Left renal cortex interstitium (tissue), 4 donors: Measurements from ENCODE around the gene NOP53. TPM values are rescaled to one million over a fixed set of nuclear protein-coding genes. Genes with fewer than 3 reads are reported as not detected.
"Not testable (repeated sequence)": the region's sequence is repeated elsewhere in the genome, so short reads cannot be mapped to it uniquely, and the experiment has no call there.

ENCODE experiments used
- DNase-seq, 4 donors: peaks; one replicate each; pipeline ENCODE4 v3.0.0-alpha.2; 2013; ENCODE audit warnings: low read depth in 4 of 4, low spot score in 2 of 4, missing footprints in 1 of 4
- polyA plus RNA-seq, 4 donors: library from polyadenylated mRNA; unstranded; fragments of 120-200 nt; gene quantifications; one replicate each; pipeline ENCODE4 v1.2.1, GENCODE V29; 2013; ENCODE audit not compliant: insufficient read length in 4 of 4

Gene NOP53
- polyA plus RNA-seq = 100 to 1,000 TPM; 346 to 525 (median 378) TPM

DNA sequence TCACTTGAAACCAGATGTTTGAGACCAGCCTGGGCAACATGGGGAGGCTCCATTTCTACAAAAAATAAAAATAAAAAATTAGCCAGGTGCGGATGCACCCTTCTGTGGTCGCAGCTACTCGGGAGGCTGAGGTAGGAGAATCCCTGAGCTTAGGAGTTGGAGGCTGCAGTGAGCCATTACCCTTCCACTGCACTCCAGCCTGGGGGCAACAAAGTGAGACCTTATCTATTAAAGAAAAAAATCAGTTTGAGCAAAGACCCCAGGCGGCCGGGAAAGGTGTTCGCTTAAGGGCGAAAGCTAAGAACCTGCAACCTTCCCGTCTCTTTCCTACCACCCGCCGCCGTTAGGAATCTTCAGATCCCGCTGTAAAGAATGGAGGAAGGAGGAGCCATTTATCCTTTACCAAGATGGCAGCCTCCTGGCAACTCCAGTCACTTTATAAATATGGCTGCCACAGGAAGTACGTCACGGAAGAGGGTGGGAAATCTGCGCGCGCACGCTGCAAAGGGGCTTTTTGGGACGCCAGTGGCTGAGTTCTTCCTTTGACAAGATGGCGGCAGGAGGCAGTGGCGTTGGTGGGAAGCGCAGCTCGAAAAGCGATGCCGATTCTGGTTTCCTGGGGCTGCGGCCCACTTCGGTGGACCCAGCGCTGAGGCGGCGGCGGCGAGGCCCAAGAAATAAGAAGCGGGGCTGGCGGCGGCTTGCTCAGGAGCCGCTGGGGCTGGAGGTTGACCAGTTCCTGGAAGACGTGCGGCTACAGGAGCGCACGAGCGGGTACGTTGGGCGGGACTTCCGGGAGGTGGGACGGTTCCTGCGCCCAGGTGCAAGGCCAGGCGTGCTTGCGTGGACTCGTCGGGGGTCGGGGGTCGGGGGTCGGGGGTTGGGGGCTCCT lies at the start of gene NOP53:
Gene NOP53 (plus strand): TSS at position 537 of the 892 bp plus-strand sequence. CDS start 14 bp downstream, at position 551.
- DNase-seq = peak; percentile 91 to 96 (median 92)

- no peak for DNase-seq
These were observed 48.7 kb upstream of the NOP53 start for GRCh38 chr19:47696635-47697034.

GRCh38 chr19:47697863-47698609 lies 47.3 kb upstream of the NOP53 start:
- DNase-seq = peak in 2 of 4 donors; percentile 46 to 47

DNA sequence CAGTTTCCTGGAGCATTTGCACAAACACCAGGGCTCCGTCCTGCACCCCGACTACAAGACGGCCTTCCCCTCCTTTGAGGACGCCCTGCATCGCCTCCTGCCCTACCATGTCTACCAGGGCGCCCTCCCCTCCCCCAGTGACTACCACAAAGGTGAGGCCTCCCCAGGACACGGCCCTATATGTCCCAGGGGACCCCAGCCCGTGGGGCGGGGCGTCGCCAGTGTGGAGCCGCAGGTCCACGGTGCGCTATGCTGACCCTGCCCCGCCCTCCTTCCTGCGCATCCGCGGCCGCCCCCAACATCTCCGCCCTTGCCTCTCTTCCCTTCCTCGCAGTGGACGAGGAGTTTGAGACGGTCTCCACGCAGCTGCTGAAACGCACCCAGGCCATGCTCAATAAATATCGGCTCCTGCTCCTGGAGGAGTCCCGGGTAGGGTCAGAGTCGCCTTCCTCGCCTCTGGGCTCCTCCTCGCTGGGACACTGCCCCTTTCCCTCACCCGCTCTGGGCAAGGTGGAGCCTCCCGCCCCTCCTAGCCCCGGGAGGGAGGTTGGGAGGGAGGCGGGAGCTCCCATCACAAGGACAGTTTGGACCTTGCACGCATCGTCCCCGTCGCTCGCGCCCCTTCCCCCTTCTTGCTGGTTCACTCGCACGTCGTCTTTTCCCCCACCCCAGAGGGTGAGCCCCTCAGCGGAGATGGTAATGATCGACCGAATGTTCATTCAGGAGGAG lies 46.6 kb upstream of the NOP53 start:
- DNase-seq = no peak

DNA sequence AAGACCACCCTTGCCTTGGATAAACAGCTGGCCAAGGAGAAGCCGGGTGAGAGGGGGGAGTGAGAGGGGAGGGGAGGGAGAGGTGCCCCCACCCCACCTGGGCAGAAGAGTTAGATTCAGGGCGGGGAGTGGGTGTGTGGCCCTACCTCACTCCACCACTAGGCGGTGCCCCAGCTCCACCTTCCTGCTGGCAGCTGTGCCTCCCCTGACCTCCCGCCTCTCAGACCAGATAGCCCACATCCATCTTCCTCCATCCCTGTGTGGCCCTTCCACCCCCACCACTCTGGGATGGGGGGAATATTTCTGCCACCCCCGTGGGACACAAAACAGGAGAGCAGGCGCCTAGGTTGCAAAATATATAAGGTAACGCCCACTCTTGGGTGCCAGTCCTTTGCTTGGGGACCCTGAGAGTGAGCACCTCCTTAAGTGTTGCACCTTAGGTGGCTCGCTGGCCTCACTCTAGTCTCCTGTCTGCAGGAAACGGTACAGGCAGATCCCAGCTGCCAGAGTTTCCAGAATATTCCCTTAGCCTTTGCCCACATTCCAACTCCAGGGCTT lies 45.9 kb upstream of the NOP53 start:
- DNase-seq = no peak

GRCh38 chr19:47700934-47701716 lies 44.2 kb upstream of the NOP53 start:
- DNase-seq = no peak

GRCh38 chr19:47701717-47702552 lies 43.4 kb upstream of the NOP53 start:
- DNase-seq = no peak

- no peak for DNase-seq
These were observed 42.7 kb upstream of the NOP53 start for GRCh38 chr19:47702671-47703070.

DNA sequence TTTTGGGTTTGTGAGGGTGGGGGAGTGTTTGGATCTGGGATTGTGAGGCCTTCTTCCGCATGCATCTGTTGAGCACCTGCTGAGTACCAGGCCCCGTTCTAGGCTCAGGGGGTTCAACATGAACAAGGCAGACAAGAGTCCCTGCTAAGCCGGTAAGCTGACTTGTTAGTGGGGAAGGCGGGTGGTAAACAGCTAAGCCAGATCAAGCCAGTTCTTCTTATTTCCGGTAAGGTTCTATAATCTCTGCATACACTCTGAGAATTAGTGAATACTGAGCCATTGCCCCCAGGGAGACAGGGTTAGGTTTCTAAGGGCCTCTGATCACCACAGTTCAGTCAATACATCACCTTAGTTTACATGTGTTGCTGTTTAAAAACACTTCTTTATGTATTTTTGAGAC lies 42.0 kb upstream of the NOP53 start:
- DNase-seq = no peak

DNA sequence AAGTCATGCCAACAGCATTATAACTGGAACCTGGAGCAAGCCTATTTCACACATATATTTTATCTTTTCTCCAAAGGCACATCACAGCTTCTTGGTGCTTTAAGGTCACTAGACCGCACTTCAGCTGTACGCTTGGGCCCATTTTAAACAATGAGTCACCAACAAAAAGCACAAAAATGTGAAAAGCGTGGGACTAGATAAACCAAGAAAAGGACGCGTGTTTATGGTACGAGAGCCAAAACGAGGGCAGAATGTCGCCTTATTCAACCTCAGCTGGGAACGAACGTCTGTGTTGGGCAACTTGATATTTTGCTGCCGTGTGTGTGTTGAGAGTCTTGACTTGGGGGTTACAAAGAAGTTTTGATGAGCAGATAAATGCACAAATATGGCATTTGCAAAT lies 41.3 kb upstream of the NOP53 start:
- DNase-seq = no peak

DNA sequence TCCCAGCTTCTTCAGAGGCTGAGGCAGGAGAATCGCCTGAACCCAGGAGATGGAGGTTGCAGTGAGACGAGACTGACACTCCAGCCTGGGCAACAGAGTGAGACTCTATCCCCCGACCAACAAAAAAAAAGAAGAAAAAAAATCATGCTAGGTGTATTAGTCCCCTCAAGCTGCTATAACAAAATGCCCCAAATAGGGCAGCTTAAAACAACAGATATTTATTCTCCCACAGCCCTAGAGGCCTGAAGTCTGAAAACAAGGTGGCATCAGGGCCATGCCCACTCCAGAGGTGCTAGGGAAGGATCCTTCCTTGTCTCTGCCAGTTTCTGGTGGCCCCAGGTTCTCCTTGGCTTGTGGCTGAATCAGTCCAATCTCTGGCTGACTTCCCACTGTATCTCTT lies 40.7 kb upstream of the NOP53 start:
- no peak for DNase-seq

GRCh38 chr19:47707135-47707925 lies 38.0 kb upstream of the NOP53 start:
- peak in 1 of 4 donors; percentile 51 for DNase-seq

DNA sequence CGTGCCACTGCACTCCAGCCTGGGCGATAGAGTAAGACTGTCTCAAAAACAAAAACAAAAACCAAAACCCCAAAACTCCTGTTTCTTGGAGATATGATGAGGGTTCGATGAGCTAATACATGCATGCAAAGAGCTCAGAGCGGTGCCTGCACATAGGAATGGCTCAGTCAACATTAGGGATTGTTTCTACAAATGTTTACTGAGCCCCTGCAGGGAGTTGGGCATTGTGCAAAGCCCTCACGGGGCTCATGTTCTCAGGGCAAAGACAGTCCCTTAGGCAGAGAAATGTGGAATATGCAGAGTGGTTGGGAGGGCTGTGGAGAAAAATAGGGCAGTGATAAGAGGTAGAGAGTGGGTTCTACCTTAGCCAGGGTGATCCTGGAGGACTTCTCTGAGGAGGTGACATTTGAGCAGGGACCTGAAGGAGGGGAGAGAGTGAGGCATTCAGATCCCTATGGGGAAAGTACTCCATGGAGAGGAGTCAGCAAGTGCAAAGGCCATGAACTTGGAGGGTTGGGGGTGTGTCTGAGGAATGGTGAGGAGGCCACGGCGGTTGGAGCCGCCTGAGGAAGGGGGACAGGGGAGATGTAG lies 33.6 kb upstream of the NOP53 start:
- DNase-seq = no peak

DNA sequence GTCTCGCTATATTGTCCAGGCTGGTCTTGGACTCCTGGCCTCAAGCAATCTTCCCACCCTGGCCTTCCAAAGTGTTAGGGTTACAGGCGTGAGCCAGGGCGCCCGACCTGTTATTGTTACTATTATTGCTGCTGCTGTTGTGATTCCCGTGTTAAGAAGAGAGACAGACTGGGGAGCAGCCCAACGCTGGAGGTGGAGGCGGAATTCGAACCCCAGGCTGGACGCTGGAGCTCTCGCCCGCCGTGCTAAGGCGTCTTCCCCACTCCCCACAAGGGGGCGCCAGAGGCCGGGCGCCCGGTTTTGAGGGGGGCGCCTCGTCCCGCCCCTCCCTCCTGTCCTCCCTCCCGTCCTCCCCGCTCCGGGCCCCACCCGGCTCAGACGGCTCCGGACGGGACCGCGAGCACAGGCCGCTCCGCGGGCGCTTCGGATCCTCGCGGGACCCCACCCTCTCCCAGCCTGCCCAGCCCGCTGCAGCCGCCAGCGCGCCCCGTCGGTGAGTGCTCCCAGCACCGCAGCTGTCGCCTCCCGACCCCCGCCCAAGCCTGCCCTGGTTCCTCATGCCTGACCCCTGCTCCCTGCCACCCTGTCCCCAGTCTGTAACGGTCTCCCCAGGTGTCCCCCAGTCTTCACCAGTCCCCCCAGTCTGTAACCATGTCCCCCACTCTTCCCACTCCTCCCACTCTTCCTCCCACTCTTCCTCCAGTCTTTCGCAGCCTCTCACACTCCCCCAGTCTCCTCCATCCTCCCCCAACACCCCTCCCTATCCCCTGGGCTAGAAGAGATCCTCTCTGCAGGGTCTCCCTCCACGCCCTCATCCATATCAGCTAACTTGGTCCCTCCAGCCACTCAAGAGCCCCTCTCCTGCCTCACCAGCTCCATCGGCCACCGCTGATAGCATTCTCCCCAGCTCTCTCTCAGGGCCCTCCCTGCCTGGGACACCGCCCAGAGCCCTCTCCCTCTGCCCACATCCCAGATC lies 32.0 kb upstream of the NOP53 start, which contains the start of gene EHD2:
Gene EHD2 (plus strand): TSS at position 377 of the 976 bp plus-strand sequence. CDS start 3,191 bp downstream, outside the sequence.
- no peak for DNase-seq

DNA sequence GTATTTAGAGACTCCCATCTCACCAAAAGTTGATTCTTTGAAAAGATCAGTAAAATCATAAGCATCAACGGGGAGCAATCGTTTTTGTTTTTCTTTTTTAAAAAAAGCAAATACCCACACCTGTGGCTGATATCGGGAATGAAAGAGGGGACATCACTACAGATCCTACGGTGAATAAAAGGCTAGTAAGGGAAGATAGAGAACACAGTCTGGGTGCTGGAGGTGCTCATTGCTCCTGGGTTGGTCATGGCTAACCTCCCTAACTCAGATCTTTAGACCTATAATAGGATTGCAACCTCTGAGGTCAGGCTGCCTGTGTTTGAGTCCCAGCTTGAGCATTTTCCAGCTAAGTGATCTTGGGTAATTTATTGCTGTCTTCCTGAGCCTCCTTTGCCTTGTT lies 31.0 kb upstream of the NOP53 start:
- no peak for DNase-seq

DNA sequence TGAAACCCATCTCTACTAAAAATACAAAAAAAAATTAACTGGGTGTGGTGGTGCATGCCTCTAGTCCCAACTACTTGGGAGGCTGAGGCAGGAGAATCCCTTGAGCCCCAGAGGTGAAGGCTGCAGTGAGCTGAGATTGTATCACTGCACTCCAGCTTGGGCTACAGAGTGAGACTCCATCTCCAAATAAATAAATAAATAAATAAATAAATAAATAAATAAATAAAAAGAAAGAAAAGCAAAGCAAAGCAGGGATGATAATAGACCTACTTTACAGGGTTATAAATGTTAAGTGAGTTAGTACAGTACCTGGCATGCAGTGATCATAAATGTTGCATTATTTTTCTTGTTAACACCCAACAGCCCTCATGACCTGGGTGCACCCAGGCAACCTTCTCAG lies 30.5 kb upstream of the NOP53 start:
- not testable (repeated sequence) for DNase-seq
